ENCODE data around the gene RNF214. TPM values are rescaled to one million over a fixed set of nuclear protein-coding genes. Genes with fewer than 3 reads are reported as not detected.

Gene RNF214
- total RNA-seq, 2 donors from 2014 or later = 46.4 to 51.1 TPM

GRCh38 chr11:117197516-117198456, 34.7 kb upstream of the RNF214 start:
- Mint-ChIP-seq H3K36me3 (ENCODE audit: low read depth) (peaks cover 23% of the 10 kb centered on the region), H3K9me3 (no peaks in the 10 kb centered on the region), H3K4me1 (peaks cover 33% of the 10 kb centered on the region), H3K27ac (peak overlapping the region; percentile 88), H3K4me3 (peak overlapping the region; percentile 64), H3K27me3 (ENCODE audit: insufficient read depth) (no peaks in the 10 kb centered on the region)
- Histone ChIP-seq H3K27me3 (ENCODE audit: control insufficient read depth, insufficient read depth, low read length, poor library complexity, severe bottlenecking) (no peaks in the 10 kb centered on the region), H3K4me1 (ENCODE audit: control insufficient read depth, insufficient read depth, low read length) (peaks cover 13% of the 10 kb centered on the region), H3K9me3 (ENCODE audit: control insufficient read depth, low read length) (no peaks in the 10 kb centered on the region), H3K36me3 (ENCODE audit: control insufficient read depth, insufficient read depth, low read length) (peaks cover 15% of the 10 kb centered on the region), H3K9ac (ENCODE audit: extremely low read depth, low read length, poor library complexity, severe bottlenecking) (peak overlapping the region; percentile 86), H3K4me3 (ENCODE audit: low read length) (peak overlapping the region; percentile 88), H3K27ac (ENCODE audit: low read depth, low read length) (no peak overlapping the region)
- WGBS, 2 experiments (ENCODE audit: insufficient coverage in 1 of 2, insufficient read length in 1 of 2) = 64 to 83% methylated on average over 8 to 17 of the region's 17 CpGs
- DNase-seq = peak; percentile 94
- TF ChIP-seq CTCF (conservative IDR thresholded peaks at IDR 0.05) = peak; percentile 89

GRCh38 chr11:117198613-117199012, 33.9 kb upstream of the RNF214 start:
- peak overlapping the region; percentile 88 for H3K27ac Mint-ChIP-seq
- peak overlapping the region; percentile 59 for H3K27ac ChIP-seq (ENCODE audit: low read depth, low read length)
- peaks cover 23% of the 10 kb centered on the region for H3K36me3 ChIP-seq (ENCODE audit: control insufficient read depth, insufficient read depth, low read length)
- H3K27me3 Mint-ChIP-seq (ENCODE audit: insufficient read depth) = no peaks in the 10 kb centered on the region
- peak overlapping the region; percentile 64 for H3K4me3 Mint-ChIP-seq
- H3K9ac ChIP-seq (ENCODE audit: extremely low read depth, low read length, poor library complexity, severe bottlenecking) = peak overlapping the region; percentile 86
- peaks cover 37% of the 10 kb centered on the region for H3K4me1 Mint-ChIP-seq
- no peak for DNase-seq
- WGBS, 2 experiments (ENCODE audit: insufficient coverage in 1 of 2, insufficient read length in 1 of 2) = 62% methylated on average over 4 of the region's 4 CpGs; no CpG with 5 or more reads in 1 of the 2 experiments
- no peaks in the 10 kb centered on the region for H3K9me3 ChIP-seq (ENCODE audit: control insufficient read depth, low read length)
- TF ChIP-seq CTCF (conservative IDR thresholded peaks at IDR 0.05) = no peak
- H3K4me3 ChIP-seq (ENCODE audit: low read length) = peak overlapping the region; percentile 88
- H3K27me3 ChIP-seq (ENCODE audit: control insufficient read depth, insufficient read depth, low read length, poor library complexity, severe bottlenecking) = no peaks in the 10 kb centered on the region
- H3K36me3 Mint-ChIP-seq (ENCODE audit: low read depth) = peaks cover 27% of the 10 kb centered on the region
- peaks cover 13% of the 10 kb centered on the region for H3K4me1 ChIP-seq (ENCODE audit: control insufficient read depth, insufficient read depth, low read length)
- no peaks in the 10 kb centered on the region for H3K9me3 Mint-ChIP-seq

GRCh38 chr11:117199053-117199915, 33.2 kb upstream of the RNF214 start, which contains the start of gene TAGLN:
TAGLN (plus strand) TSS chr11:117199370; CDS start chr11:117203014, 3,644 bp downstream.
- peak; percentile 97 for DNase-seq
- no peak for TF ChIP-seq CTCF (conservative IDR thresholded peaks at IDR 0.05)
- no peaks in the 10 kb centered on the region for H3K9me3 ChIP-seq (ENCODE audit: control insufficient read depth, low read length)
- peak within 1 kb of the TSS; percentile 88 for H3K4me3 ChIP-seq (ENCODE audit: low read length)
- peaks cover 30% of the 10 kb centered on the region for H3K36me3 ChIP-seq (ENCODE audit: control insufficient read depth, insufficient read depth, low read length)
- peaks cover 32% of the 10 kb centered on the region for H3K36me3 Mint-ChIP-seq (ENCODE audit: low read depth)
- peak within 1 kb of the TSS; percentile 64 for H3K4me3 Mint-ChIP-seq
- peaks cover 42% of the 10 kb centered on the region for H3K4me1 Mint-ChIP-seq
- peak within 1 kb of the TSS; percentile 86 for H3K9ac ChIP-seq (ENCODE audit: extremely low read depth, low read length, poor library complexity, severe bottlenecking)
- H3K27ac Mint-ChIP-seq = peak within 1 kb of the TSS; percentile 88
- no peaks in the 10 kb centered on the region for H3K27me3 Mint-ChIP-seq (ENCODE audit: insufficient read depth)
- WGBS, 2 experiments (ENCODE audit: insufficient coverage in 1 of 2, insufficient read length in 1 of 2) = 0 to 8% methylated on average over 7 to 34 of the region's 34 CpGs
- no peaks in the 10 kb centered on the region for H3K27me3 ChIP-seq (ENCODE audit: control insufficient read depth, insufficient read depth, low read length, poor library complexity, severe bottlenecking)
- peaks cover 13% of the 10 kb centered on the region for H3K4me1 ChIP-seq (ENCODE audit: control insufficient read depth, insufficient read depth, low read length)
- H3K9me3 Mint-ChIP-seq = no peaks in the 10 kb centered on the region
- H3K27ac ChIP-seq (ENCODE audit: low read depth, low read length) = peak within 1 kb of the TSS; percentile 75
